BE2C (cell line): Measurements from ENCODE around the gene TTBK2.

Experiments used
- DNase-seq: peaks from one replicate; pipeline ENCODE4 v3.0.0-alpha.2; 2020
- H3K27me3 ChIP-seq: fragments of 250-450 bp; sonication (Bioruptor Pico); 2 replicates; pipeline ENCODE4 v1.5.1; 2020; ENCODE audit warnings: mild to moderate bottlenecking
- H3K36me3 ChIP-seq: fragments of 250-450 bp; sonication (Bioruptor Pico); 2 replicates; pipeline ENCODE4 v1.5.1; 2020; ENCODE audit warnings: mild to moderate bottlenecking
- H3K4me1 ChIP-seq: fragments of 250-450 bp; sonication (Bioruptor Pico); 2 replicates; pipeline ENCODE4 v1.5.1; 2020
- H3K4me3 ChIP-seq: 2 replicates; pipeline ENCODE4 v1.5.1; 2011; ENCODE audit warnings: low read depth, low read length
- H3K9me3 ChIP-seq: fragments of 250-450 bp; sonication (Bioruptor Pico); 2 replicates; pipeline ENCODE4 v1.5.1; 2020
- TF ChIP-seq, protein P1 (sequence below): IDR thresholded peaks from 2 replicates; pipeline ENCODE4 v1.5.1; 2012; ENCODE audit warnings: mild to moderate bottlenecking, low read depth, low read length

The TTBK2 gene

DNA sequence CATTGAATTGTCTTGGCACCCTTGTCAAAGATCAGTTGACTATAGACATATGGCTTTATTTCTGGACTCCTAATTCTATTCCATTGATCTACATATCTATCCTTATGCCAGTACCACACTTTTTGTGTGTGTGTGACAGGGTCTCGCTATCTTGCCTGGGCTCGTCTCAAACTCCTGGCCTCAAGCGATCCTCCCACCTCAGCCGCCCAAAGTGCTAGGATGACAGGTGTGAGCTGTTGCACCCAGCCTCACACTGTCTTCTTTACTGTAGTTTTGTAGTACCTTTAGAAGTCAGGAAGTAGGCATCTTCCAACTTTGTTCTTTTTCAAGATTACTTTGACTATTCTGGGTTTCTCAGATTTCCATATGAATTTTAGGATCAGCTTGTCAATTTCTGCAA, 208.0 kb downstream of the TTBK2 start:
- DNase-seq = no peak
- TF ChIP-seq, protein P1, sequence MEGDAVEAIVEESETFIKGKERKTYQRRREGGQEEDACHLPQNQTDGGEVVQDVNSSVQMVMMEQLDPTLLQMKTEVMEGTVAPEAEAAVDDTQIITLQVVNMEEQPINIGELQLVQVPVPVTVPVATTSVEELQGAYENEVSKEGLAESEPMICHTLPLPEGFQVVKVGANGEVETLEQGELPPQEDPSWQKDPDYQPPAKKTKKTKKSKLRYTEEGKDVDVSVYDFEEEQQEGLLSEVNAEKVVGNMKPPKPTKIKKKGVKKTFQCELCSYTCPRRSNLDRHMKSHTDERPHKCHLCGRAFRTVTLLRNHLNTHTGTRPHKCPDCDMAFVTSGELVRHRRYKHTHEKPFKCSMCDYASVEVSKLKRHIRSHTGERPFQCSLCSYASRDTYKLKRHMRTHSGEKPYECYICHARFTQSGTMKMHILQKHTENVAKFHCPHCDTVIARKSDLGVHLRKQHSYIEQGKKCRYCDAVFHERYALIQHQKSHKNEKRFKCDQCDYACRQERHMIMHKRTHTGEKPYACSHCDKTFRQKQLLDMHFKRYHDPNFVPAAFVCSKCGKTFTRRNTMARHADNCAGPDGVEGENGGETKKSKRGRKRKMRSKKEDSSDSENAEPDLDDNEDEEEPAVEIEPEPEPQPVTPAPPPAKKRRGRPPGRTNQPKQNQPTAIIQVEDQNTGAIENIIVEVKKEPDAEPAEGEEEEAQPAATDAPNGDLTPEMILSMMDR = no peak

DNA sequence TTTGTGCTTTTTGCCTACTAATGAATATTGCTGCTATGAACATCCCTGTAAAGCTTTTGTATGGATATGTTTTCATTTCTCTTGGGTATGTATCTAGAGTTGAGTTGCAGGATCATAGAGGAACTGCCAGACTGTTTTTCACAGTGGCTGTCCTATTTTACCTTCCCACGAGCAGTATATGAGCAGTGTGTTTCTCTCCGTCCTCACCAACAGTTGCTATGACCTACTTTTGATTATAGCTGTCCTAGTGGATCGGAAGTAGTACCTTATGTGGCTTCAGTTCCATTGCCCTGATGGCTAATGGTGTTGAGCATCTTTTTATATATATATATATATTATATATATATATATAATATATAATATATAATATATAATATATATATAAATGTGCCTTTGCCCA, 208.8 kb downstream of the TTBK2 start:
- H3K9me3 ChIP-seq = no peaks in the 10 kb centered on the region
- H3K27me3 ChIP-seq = no peaks in the 10 kb centered on the region
- no peak overlapping the region for H3K4me3 ChIP-seq
- TF ChIP-seq, protein P1 = no peak
- H3K4me1 ChIP-seq = no peaks in the 10 kb centered on the region
- H3K36me3 ChIP-seq = peaks cover 5% of the 10 kb centered on the region
- no peak for DNase-seq

More for the DNA sequence above, 208.0 kb downstream of the TTBK2 start:
- no peaks in the 10 kb centered on the region for H3K4me1 ChIP-seq
- H3K9me3 ChIP-seq = no peaks in the 10 kb centered on the region
- peaks cover 7% of the 10 kb centered on the region for H3K36me3 ChIP-seq
- no peaks in the 10 kb centered on the region for H3K27me3 ChIP-seq
- no peak overlapping the region for H3K4me3 ChIP-seq

GRCh38 chr15:42710662-42711061, 209.9 kb downstream of the TTBK2 start:
- Histone ChIP-seq H3K27me3 (no peaks in the 10 kb centered on the region), H3K36me3 (peaks cover 5% of the 10 kb centered on the region; the same call in 1 of the 2 replicates), H3K9me3 (no peaks in the 10 kb centered on the region), H3K4me1 (no peaks in the 10 kb centered on the region), H3K4me3 (no peak overlapping the region)
- DNase-seq = no peak
- TF ChIP-seq, protein P1 = no peak

DNA sequence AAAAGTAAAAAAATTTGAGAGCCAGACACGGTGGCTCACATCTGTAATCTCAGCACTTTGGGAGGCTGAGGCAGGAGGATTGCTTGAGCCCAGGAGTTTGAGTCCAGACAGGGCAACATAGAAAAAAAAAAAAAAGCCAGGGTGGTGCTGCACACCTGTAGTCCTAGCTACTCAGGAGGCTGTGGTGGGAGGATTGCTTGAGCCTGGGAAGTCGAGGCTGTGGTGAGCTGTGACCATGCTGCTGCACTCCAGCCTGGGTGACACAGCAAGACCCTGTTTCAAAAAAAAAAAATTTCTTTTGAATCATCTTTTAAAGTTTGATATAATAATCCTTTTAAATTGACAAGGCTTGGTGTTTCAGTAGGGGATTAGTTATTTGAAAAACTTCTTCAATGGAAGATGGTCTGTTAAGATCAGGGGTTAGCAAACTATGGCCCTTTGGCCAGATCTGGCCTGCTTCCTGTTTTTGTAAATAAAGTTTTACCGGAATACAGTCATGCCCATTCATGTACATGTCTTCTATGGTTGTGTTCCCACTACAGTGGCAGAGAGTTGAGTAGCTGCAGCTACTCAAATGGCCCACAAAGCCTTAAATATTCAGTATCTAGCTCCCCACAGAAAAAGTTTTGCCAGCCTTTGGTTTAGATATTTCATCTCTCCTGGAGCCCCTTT, 212.6 kb downstream of the TTBK2 start:
- DNase-seq = no peak
- H3K4me3 ChIP-seq = no peak overlapping the region
- no peaks in the 10 kb centered on the region for H3K9me3 ChIP-seq
- H3K27me3 ChIP-seq = no peaks in the 10 kb centered on the region
- TF ChIP-seq, protein P1 = no peak
- peaks cover 6% of the 10 kb centered on the region; the same call in 1 of the 2 replicates for H3K36me3 ChIP-seq
- no peaks in the 10 kb centered on the region for H3K4me1 ChIP-seq

DNA sequence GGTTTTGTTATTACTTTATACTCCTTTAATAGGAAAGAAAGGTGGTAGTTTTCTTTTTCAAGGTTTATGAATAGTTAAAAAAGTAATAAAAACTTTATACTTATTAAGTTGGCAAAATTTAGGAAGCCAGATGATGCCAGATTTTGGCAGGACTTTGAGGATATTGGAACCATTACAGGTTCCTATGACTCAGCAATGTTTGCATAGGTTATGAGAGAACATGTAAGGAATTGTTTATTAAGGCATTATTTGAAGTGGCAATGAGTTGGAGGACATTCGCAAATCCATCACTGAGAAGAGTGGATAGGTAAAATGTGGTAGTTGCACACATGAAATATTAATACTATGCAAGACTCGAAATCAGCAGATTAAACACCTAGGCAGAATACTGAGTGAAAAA, 213.5 kb downstream of the TTBK2 start:
- no peaks in the 10 kb centered on the region for H3K4me1 ChIP-seq
- no peaks in the 10 kb centered on the region for H3K27me3 ChIP-seq
- no peaks in the 10 kb centered on the region for H3K9me3 ChIP-seq
- H3K36me3 ChIP-seq = peaks cover 6% of the 10 kb centered on the region; the same call in 1 of the 2 replicates
- TF ChIP-seq, protein P1 = no peak
- H3K4me3 ChIP-seq = no peak overlapping the region
- no peak for DNase-seq

- Histone ChIP-seq H3K27me3 (no peaks in the 10 kb centered on the region), H3K36me3 (peaks cover 2% of the 10 kb centered on the region; the same call in 1 of the 2 replicates), H3K4me1 (no peaks in the 10 kb centered on the region), H3K4me3 (no peak overlapping the region), H3K9me3 (no peaks in the 10 kb centered on the region)
- DNase-seq = no peak
- TF ChIP-seq, protein P1 = no peak
Observed at GRCh38 chr15:42705336-42705735, 215.2 kb downstream of the TTBK2 start.
